Tongue (tissue), 2 donors: Measurements from ENCODE around the gene CRIP1. TPM values are rescaled to one million over a fixed set of nuclear protein-coding genes. Genes with fewer than 3 reads are reported as not detected.
A peak's percentile ranks its signal among the peaks of the same experiment; 100 is the strongest.

Experiments used
- DNase-seq: peaks from one replicate; pipeline ENCODE4 v3.0.0-alpha.2; 2015
- total RNA-seq: library from RNA; depleted of rRNA; stranded (reverse); fragments of >200 nt; gene quantifications from one replicate; pipeline ENCODE4 v1.2.3, GENCODE V29; 2014

The CRIP1 gene
- total RNA-seq, 1 donor from 2014 or later, result 49.3 TPM

DNA sequence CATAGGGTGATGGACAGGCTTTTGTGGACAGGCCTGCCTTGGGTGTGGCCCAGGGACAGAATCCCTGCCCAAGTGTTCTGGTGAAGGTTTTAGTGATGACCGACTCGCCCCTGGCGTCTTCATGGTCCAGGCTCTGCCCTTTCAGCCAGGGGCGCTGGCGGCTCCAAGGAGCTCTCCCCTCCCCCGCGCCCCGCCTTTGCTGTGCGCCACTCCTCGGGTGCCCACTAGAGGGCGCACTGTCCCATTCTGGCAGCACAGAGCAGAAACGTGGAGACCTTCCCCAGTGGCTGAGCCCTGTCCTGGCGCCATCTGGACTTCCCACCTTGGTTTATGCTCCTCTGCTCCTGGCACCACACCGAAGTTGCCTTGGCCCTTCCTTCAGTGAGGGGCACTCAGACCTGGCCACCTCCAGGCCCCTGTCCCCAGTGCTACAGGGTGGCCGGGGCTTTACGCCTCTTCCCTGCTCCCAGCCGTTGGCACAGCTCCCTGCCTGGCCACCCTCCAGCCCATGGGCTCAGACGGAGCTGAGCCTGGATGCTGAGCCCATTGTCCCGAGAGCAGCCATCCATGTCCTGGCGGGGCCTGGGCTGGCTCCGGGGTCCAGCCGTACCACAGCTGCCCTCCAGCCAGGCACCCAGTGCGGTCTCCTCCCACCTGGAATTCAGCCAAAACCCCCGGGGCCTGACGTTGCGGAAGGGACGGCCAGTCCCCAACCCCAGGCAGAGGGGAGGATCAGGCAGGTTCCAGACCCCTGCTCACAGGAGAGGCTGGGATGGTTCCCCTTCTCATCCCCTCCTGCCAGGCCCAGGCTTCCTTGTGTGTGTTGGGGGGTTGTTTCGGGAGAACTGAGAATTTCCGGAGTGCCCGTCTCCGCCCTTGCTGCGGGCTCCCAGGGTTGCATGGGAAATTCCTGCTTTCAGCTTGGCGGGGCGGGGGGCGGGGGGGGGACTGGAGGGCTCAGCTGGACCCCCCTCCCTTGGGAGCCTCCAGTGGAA lies 5.6 kb upstream of the CRIP1 start:
- peak; percentile 95 for DNase-seq

DNA sequence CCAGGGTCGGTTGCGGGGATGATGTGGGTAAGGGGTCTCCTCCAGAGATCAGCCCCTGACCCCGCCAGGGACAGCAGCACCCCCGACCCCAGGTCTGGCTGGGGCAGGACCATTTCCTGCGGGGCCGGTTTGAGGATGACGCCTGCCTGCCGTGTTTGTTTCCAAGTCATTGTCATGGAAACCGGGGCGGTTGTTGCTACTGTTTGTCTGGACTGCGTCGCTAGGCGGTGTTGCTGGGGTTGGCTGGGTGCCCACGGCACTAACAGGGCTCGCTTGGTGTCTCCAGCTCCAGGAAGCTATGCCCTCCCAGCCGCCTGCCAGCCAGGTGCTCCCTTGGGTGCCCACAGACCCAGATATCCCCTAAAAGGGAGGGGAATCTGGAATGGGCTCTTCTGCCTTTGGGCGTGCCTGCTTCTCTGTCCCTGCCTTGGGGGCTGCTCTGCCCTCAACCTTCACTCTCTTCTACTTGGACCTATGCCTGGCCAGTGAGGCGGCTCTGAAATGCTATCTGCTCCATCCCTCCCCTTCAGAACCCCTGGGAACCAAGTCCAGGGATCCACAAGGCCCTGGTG lies 4.7 kb upstream of the CRIP1 start:
- DNase-seq, result peak; percentile 98

DNA sequence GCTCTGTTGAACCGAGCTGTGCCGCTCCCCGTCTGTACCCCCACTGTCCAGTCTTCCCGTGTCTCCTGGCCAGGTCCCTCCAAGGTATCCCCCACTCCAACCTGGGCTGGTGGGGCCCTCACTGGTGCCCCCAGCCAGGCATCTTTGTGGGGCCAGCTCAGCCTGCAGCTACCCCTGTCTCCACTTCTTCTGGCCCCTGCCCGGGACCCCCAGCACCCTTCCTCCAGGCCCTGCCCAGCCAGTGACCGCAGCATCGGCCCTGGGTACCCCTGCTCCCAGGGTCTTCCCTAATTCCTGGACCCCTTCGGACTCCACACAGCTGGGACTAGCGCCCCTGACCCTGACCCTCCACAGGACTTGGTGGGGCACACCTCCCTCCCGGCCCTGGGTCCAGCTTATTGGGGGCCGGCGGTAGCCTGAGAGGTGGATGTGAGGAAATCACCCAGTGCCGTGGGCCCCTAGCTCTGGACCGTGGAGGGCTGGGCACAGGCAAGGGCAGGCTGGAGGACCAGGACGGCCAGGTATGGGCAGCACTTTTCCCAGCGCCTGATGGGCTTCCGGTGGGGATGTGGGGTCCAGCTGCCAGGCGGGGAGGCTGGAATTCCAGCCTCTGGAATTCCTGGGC lies 4.1 kb upstream of the CRIP1 start:
- no peak for DNase-seq

DNA sequence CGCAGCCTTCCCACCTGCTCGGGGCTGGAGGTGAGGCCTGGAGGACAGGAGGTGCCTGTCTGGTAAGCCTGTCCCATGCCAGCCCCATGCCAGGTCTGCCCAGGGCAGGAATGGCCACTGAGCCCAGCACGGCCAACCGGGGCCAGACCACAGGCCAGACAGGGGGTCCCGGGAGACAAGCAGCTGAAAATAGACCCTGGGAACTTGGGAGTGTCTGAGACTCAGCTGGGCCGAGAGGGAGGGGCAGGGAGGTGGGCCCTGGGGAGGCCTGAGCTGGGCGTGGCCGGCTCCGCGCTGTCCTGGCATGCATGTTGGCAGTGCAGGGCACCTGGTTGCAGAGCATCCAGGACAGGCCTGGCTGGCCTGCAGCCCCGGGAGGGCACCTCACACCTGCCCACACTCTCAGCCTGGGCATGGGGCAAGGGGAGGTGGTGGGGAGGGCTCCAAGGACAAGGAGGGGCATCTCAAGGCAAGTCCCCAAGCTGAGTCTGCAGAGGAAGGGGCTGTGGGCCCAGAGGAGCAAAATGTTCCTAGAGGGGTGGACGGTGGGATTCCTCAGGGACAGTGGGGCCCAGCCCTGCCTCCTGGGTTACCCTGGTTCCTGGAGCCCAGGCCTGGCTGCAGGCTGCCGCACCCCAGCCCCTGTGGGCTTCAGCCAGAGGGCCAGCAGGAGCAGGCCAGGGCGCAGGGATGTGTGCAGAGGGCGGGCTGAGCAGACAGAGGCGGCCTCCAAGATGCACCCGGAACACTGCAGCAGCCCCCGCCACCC lies 3.2 kb upstream of the CRIP1 start:
- no peak for DNase-seq

DNA sequence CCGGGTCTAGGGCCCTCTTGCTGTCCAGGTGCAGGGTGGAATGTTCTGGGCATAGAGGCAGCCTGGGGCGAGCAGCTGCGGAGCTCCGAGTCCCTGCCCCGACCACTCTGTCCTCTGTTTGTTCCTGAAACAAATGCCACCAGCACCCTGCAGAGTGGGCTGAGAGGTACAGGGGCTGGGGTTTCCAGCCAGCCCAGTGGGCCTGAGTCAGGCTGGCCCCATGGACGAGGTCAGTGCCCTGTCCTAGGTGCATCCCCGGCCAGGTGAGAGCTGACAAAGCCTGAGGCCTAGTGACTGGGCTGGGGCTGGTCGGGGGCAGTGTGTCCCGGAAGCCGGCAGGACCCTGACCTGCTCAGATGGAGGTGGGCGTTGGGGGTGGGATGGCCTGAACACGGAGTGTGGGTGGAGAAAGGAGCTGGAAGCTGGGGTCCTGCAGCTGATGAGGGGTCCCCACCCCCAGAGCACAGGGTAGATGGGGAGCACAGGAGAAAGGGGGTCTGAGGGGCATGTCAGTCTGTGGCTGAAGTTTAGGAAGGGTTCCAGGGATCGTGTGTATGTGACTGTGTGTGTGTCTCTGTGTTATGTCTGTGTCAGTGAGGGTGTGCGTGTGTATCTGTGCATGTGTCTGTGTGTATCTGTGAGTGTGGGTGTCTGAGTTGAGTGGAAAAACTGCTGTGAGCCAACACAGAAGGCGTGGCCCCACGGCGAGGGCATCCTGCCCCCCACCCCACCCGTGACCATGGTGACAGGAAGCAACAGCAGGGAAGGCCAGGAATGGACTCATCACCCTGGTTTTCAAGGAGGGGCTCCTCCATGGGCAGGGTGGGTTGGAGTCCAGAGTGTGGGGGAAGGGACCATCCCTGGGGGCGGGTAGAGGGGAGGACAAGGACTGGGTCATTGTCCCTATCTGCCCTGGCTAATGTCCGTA lies 2.4 kb upstream of the CRIP1 start:
- no peak for DNase-seq

DNA sequence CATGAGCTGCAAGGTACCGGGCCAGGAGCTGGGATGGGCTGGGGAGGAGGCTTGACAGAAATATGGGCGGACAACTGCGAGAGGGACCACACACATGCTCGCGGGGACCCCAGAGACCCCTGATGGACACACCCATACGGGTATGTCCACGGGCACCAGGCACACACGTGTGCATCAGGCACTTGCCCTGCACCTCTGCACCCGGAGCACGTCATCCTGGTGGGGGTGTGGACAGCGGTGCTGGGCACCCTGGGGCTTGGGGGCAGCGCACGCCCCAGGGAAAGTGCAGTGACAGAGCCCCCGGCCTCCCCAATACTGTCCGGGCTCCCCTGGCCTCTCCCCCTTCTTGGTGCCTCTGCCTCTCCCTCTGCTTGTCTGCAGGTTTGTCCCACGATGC lies 1.7 kb upstream of the CRIP1 start:
- DNase-seq, result no peak

DNA sequence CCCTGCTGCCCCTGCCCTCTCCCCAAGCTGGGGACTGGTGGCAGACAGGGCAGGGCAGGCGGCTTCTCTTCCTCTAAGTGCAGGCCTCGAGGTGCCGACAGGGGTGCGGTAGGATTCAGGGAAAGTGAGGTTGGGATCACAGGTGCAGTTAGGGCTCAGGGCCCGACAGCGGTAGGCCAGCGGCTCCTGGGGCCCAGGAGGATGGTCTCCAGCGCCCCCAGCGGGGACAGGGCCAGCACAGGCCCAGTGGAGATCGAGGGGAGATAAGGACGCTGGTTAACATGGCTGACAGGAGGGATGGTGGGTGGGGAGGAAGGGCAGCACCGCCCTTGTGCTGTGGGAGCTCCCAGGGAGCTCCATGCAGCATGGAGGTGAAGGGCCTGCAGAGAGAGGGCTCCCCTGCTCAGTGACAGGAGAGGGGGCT lies 935 bp upstream of the CRIP1 start:
- no peak for DNase-seq

DNA sequence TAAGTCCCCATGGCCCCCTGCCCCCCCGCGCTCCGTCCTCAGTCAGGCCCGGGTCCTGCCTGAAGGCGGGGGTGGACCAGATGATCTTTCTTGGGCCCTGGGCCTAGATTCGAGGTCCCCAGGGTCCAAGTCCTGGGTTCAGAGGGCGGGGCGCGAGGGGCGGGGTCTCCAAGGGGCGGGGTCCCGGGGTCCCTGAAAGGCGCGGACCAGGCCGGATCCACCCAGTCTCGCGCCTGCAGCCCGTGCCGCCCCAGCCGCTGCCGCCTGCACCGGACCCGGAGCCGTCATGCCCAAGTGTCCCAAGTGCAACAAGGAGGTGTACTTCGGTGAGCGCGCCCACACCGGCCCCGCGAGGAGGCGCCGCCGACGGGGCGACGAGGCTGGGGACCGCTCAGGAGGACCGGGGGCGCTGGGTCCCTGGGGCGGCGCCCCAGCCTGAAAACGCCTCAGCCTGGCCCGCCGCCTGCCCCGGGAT lies 325 bp downstream of the CRIP1 start:
- DNase-seq, result no peak

DNA sequence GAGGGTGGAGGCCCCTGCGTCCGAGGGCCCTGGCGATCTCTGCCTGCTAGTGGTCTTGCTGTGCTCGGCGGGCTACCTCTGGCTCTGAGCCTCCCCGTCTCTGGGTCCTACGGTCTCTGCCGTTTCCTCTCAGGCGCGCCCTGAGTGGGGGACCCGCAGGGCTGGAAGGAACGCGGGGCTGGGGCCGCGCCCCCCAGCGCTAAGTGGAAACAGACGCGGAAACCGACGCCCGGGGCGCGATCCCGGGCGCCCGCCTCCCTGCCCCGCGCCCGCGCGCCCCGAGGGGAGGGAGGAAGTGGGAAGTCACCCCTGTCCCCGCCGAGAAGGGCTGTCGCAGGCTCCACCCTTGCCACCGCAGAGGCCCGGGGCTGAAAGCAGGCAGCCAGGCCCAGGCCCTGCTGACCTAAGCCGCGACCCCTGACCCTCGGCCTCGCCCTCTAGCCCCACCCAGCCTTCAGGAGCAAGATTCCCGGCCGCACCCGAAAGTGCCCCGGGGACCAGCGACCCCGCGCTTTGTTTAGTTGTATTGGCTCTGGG lies 831 bp downstream of the CRIP1 start:
- DNase-seq, result no peak

DNA sequence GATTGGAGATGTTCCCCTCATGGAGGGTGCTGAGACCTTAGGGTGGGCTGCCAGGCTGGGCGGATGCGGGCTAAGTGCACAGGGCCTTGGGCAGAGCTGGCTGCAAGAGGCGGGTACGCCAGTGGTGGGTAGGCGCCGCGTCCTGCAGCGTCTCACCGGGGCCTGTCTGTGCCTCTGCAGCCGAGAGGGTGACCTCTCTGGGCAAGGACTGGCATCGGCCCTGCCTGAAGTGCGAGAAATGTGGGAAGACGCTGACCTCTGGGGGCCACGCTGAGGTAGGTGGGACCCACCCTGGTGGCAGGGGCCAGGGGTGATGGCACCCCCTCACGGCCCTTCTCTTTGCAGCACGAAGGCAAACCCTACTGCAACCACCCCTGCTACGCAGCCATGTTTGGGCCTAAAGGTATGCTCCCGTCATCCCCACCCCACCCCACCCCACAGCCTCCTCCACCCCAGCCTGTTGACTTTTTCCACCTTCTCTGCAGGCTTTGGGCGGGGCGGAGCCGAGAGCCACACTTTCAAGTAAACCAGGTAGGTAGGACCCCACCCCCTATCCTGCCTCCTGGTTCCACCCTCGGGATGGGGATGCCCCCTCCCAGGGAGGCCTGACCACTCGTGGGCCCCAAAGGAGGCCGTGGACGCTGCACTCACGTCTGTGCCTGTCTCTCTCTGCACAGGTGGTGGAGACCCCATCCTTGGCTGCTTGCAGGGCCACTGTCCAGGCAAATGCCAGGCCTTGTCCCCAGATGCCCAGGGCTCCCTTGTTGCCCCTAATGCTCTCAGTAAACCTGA lies 1.5 kb downstream of the CRIP1 start:
- no peak for DNase-seq

DNA sequence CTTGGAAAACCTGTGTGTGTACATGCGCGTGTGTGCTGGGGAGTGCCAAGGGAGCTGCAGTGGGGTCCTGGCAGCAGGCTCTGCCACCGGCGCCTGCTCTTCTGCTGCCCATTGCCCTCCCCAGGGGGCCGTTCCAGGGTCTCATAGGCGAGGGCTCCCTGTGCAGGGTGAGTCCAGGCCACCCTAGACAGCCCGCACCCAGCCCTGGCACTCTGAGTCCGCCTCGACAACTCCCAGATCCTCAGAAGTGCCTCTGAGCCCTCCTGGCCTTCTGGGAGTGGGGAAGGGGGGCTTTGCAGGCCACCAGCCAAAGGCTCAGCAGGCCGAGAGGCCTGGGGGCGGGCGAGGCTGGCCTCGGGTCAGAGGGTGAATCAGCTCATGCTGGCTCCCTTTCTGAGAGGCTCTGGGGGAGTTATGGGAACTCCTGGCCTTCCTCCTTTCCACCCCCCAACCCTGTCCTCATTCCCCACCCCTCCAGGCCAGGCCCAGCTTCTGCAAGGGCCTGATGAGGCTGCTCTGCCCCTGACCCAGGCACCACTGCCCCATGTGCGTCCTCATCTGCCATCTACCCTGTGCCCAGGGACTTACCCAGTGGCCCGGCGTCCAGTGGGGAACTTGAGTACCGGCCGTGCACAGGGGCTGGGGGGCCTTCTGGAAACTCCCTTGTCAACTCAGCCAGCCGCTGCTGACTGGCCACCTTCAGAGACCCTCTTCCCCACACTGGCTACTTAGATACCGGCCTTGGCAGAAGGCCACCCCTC lies 2.3 kb downstream of the CRIP1 start:
- DNase-seq, result no peak

DNA sequence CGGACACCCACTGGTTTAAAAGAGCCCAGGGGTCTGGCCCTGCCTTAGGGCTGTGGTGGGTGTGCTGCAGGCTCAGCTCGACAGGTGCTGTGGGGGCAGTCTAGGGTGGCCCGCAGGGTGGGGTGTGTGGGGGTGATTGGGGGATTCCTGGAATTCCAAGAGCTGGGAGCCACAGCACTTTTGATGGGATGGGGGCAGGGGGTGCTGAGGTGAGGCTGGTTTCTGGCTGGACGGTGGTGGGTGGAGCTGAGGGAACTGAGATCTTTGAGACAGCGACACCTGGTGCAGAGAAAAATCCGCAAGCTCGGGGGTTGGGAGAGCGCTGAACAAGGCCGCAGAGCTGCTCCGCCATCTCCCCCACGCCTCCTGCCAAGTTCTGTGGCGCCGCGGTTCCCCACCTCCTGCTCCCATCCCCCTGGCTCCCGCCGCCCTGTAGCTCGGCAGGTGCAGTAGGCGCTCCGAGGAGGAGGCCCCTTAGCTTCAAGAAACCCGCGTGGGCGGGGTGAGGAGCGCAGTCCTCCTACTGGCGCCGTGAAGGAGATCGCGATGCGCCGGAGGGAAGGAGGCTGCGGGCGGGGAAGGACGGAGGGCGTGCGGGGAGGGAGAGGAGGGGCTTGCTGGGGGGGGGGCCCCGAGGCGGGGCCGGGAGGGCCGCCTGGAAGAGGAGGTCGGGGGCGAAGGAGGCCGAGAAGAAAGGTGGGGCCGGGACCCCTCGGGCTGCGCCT lies 3.0 kb downstream of the CRIP1 start:
- DNase-seq, result peak; percentile 95

DNA sequence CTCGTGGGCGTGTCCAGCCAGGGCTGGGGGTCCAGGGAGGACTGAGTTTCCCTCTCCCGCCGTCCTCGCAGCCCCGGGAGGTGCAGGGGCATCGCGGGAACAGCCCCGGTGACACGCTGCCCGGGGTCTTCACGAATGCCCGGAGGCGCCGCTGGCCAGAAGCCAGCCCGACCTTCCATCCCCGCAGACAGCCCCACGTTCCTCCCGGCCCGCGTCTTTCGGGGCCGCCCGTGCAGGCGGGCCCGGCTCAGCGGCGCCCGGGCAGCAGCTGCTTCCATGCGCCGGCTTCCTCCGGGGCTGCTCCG lies 3.5 kb downstream of the CRIP1 start:
- DNase-seq, result no peak

DNA sequence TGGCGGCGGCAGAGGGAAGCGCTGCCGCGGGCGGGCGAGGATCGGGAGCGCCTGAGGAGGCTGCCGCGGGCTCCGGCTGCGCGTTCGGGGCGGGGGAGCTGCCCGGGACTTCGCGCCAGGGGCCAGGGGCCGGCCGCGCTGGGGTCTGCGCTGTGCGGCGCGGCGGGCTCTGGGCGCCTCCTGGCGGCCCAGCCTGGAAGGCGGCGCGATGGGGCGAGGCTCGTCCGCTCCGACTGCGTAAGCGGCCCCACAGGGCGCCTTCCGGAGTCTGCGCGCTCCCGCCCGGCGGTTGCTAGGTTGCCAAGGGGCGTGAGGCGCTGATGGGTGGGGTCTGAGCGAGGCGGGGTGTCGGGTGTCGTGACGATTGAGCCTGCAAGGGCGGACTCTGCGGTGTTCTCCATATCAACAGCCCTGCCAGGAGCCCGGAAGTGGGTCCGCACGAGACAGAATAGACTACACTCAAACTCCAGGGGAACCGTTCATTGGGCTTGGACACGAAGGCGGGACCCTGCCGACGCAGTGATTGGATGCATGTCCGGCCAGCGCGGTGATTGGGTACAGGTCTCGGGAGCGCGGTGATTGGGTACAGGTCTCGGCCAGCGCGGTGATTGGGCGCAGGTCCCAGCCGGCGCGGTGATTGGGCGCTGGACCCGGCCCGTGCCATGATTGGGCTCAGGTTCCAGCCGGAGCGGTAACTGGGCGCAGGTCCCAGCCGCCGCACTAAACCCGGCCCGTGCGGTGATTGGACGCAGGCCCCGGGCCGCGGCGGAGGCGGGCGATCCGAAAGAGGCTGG lies 4.1 kb downstream of the CRIP1 start, which contains the start of gene TEDC1:
TEDC1 (plus strand) TSS at position 675 of the 794 bp plus-strand sequence. CDS start 130 bp downstream, outside the sequence.
- DNase-seq, result peak; percentile 100

DNA sequence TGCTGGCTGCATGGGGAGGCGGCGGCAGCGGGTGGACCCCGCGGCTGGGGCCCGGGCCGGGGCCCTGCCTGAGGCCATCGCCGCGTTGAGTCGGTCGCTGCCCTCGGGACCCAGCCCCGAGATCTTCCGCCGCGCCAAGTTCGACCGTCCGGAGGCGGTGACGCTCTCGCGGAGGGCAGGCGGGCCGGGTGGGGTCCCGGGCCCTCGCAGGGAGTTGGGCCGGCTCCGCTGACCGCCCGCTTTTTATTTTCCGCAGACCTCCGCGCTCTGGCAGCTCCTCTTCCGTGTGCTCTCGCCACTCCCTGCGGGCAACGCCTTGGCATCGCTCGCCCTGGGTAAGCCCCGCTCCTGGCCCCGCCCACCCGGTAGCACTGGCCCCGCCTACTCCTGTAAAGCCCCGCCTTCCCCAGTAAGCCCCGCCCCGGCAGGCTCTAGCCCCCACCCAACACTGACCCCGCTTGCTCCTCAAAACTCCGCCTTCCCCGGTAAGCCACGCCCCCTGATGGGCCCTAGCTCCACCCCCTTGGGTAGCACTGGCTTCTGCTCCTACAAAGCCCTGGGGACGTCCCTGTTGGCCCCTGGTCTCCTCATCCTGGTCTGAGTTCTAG lies 4.8 kb downstream of the CRIP1 start:
- DNase-seq, result no peak

DNA sequence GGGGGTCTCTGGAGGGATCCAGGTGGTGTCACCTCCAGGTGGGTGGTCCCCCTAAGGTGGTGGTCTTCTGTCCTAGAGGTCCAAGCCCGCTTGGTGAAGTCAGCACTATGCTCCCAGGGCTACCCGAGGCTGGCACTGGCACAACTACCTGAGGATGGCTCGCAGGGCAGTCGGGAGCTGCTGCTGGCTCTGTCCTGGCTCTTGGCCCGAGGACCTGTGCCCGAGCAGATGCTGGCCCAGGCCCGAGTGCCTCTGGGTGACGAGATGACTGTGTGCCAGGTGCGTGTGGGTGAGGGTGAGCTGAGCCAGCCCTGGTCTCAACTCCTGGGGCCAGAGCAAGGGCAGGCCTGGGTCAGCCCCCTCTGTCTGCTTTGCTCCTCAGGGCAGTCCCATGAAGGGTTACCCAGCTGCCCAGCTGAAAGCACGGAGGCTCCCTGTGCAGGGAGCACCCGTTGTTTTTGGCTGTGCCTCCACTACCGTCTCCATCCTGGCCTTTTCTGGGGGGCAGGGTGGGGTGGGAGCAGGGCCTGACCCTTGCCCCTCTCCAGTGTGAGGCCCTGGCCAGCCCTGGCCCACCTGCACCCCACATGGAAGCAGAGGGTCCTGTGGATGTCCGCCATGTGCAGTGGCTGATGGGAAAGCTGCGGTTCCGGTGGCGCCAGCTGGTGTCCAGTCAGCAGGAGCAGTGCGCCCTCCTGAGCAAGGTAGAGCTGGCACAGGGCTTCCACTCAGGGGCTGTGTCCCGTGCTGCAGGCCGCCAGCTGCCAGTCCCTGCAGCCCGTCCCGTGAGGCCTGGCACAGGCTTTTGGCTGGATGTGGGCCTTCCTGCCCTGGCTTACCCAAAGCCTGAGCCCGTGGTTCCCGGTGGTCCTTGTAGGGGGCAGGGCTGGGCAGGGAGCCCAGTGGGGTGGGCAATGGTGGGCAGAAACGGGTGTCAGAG lies 5.6 kb downstream of the CRIP1 start:
- no peak for DNase-seq
